ENCODE data around the gene BARX2. TPM values are rescaled to one million over a fixed set of nuclear protein-coding genes. Genes with fewer than 3 reads are reported as not detected.

The BARX2 gene
- total and polyA plus RNA-seq, 2 donors (not counting 3 experiments of a cell fraction or from before 2014, with no cell fraction given), result not detected

DNA sequence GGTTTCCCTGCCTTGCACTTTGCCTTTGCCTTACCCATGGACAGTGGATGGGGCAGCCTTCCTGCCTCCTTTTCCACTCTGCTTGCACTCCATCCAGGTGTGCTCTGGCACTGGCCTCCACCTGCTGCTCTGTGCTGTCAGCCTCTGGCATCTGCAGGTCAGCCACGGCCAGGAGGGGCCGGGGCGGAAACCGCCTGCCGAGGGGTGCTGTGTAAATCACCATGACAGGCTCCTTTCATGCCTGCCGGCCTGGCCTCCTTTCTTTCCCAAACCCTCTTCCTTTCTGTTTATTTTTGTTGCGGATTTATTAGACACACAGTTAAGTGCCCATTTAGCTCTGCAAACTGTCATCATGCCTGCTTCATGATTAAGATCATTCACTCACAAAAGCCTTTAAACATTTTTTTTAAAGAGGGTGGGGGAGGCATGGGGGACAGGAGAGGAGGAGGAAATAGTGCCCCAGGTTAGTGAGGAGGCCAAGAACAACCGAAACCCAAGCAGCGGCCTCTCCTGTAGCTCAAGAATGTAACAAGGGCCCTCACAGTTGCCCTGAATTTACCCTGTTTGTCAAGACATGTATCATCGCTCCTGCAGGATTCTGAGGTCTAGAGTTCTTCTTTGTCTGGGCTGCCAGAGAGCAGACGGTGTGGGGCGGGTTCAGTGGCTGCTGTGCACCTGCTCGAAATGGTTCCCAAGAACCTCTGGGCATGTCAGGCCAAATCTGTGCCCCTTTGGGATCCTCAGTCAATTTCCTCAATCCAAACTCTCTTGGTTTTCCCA lies 83.3 kb downstream of the BARX2 start:
- Histone ChIP-seq H3K36me3 (ENCODE audit: control insufficient read depth in 2 of 2, extremely low read depth in 1 of 2, insufficient read depth in 2 of 2, low read length in 2 of 2) (no peaks in the 10 kb centered on the region), H3K4me3 (replicated peaks in 1 of 3; ENCODE audit: insufficient read depth in 1 of 3, low read depth in 1 of 3, low read length in 3 of 3) (no peak overlapping the region), H4K20me1 (replicated peaks; ENCODE audit: control insufficient read depth, extremely low read depth, insufficient read depth, low read length) (no peaks in the 10 kb centered on the region), H3K79me2 (ENCODE audit: control insufficient read depth, insufficient read depth, low read length) (no peaks in the 10 kb centered on the region), H3K9ac (replicated peaks; ENCODE audit: extremely low read depth, insufficient read depth, low read length) (no peak overlapping the region), H3K9me1 (replicated peaks; ENCODE audit: control insufficient read depth, extremely low read depth, insufficient read depth, low read length) (no peaks in the 10 kb centered on the region), H3K4me1 (ENCODE audit: control insufficient read depth, extremely low read depth, insufficient read depth, low read length) (no peaks in the 10 kb centered on the region), H2AFZ (ENCODE audit: low read depth, low read length) (no peak overlapping the region), H3K27me3 (ENCODE audit: control insufficient read depth in 2 of 2, insufficient read depth in 2 of 2, low read length in 2 of 2) (no peaks in the 10 kb centered on the region), H3K4me2 (ENCODE audit: insufficient read depth, low read length) (no peak overlapping the region), H3K27ac (ENCODE audit: insufficient read depth, low read depth, low read length) (no peak overlapping the region), H3K9me3 (replicated peaks; ENCODE audit: control insufficient read depth, insufficient read depth, low read length) (no peaks in the 10 kb centered on the region)
- no peak for FAIRE-seq
- ChIA-PET CTCF (no interaction called here), POLR2A (no interaction called here)
- no TSS peak for BruUV-seq (replicated peaks)
- dilution Hi-C loops (cut with MboI; ENCODE audit: extremely low pct_ligation_motif_present, low sequenced_read_pairs) (no loop called here), intact Hi-C loops (cut with micrococcal nuclease) (no loop called here)
- DNase-seq (ENCODE audit: low read depth, low spot score), result no peak
- TF ChIP-seq MYC (IDR thresholded peaks at IDR 0.05; ENCODE audit: low read depth, low read length), result no peak
- no peak for TF ChIP-seq FOS (IDR thresholded peaks at IDR 0.05; ENCODE audit: borderline replicate concordance, insufficient read depth, low read length)
- TF ChIP-seq, protein P1, sequence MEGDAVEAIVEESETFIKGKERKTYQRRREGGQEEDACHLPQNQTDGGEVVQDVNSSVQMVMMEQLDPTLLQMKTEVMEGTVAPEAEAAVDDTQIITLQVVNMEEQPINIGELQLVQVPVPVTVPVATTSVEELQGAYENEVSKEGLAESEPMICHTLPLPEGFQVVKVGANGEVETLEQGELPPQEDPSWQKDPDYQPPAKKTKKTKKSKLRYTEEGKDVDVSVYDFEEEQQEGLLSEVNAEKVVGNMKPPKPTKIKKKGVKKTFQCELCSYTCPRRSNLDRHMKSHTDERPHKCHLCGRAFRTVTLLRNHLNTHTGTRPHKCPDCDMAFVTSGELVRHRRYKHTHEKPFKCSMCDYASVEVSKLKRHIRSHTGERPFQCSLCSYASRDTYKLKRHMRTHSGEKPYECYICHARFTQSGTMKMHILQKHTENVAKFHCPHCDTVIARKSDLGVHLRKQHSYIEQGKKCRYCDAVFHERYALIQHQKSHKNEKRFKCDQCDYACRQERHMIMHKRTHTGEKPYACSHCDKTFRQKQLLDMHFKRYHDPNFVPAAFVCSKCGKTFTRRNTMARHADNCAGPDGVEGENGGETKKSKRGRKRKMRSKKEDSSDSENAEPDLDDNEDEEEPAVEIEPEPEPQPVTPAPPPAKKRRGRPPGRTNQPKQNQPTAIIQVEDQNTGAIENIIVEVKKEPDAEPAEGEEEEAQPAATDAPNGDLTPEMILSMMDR (IDR thresholded peaks at IDR 0.05; ENCODE audit: extremely low read depth in 1 of 2, insufficient read depth in 1 of 2, low read depth in 1 of 2, low read length in 2 of 2), result no peak

DNA sequence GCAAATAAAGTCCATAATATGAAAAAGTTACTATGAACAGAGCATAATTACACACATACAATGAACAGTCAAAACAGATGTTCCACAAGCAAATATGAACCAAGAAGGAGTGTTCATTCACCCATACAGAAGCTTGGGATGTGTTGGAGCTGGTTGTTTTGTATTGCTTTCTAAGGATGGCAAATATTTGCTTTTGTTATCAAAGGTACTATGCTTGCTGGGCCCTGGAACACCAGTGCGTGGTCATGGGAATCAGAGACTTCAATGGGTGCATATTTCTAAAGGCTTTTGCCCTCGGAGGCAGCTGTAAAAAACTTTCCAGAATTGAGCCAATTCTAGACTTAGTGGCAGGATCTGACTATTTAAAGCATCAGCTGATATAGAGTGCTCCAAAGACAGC lies 85.1 kb downstream of the BARX2 start:
- dilution Hi-C loops (cut with MboI; ENCODE audit: extremely low pct_ligation_motif_present, low sequenced_read_pairs) (no loop called here), intact Hi-C loops (cut with micrococcal nuclease) (no loop called here)
- no peak overlapping the region for H3K27ac ChIP-seq (ENCODE audit: insufficient read depth, low read depth, low read length)
- no peak overlapping the region for H3K4me3 ChIP-seq (replicated peaks in 1 of 3; ENCODE audit: insufficient read depth in 1 of 3, low read depth in 1 of 3, low read length in 3 of 3)
- H3K9me3 ChIP-seq (replicated peaks; ENCODE audit: control insufficient read depth, insufficient read depth, low read length), result no peaks in the 10 kb centered on the region
- no TSS peak for BruUV-seq (replicated peaks)
- no peaks in the 10 kb centered on the region for H3K4me1 ChIP-seq (ENCODE audit: control insufficient read depth, extremely low read depth, insufficient read depth, low read length)
- TF ChIP-seq, protein P1 (IDR thresholded peaks at IDR 0.05; ENCODE audit: extremely low read depth in 1 of 2, insufficient read depth in 1 of 2, low read depth in 1 of 2, low read length in 2 of 2), result no peak
- TF ChIP-seq JUN (IDR thresholded peaks at IDR 0.05; ENCODE audit: borderline replicate concordance, insufficient read depth, insufficient read length, low read depth), result no peak
- no peak for TF ChIP-seq MYC (IDR thresholded peaks at IDR 0.05; ENCODE audit: low read depth, low read length)
- no peak for TF ChIP-seq EZH2 (IDR thresholded peaks at IDR 0.05; ENCODE audit: borderline replicate concordance, low read depth, low read length, severe bottlenecking)
- no peak for TF ChIP-seq GATA2 (IDR thresholded peaks at IDR 0.05; ENCODE audit: insufficient read depth, insufficient read length, low read depth, low read length)
- no peak for TF ChIP-seq POLR2A (IDR thresholded peaks at IDR 0.05; ENCODE audit: low read depth, low read length)
- no peak for TF ChIP-seq POLR2AphosphoS5 (IDR thresholded peaks at IDR 0.05; ENCODE audit: insufficient read depth, low read depth, low read length)
- TF ChIP-seq, protein P2, sequence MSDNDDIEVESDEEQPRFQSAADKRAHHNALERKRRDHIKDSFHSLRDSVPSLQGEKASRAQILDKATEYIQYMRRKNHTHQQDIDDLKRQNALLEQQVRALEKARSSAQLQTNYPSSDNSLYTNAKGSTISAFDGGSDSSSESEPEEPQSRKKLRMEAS (IDR thresholded peaks at IDR 0.05; ENCODE audit: insufficient read depth, insufficient read length), result no peak
- TF ChIP-seq FOS (IDR thresholded peaks at IDR 0.05; ENCODE audit: borderline replicate concordance, insufficient read depth, low read length), result no peak
- no peak for FAIRE-seq
- ChIA-PET CTCF (no interaction called here), POLR2A (no interaction called here)
- H3K4me2 ChIP-seq (ENCODE audit: insufficient read depth, low read length), result no peak overlapping the region
- no peaks in the 10 kb centered on the region for H3K36me3 ChIP-seq (ENCODE audit: control insufficient read depth in 2 of 2, extremely low read depth in 1 of 2, insufficient read depth in 2 of 2, low read length in 2 of 2)
- no peaks in the 10 kb centered on the region for H3K9me1 ChIP-seq (replicated peaks; ENCODE audit: control insufficient read depth, extremely low read depth, insufficient read depth, low read length)
- no peaks in the 10 kb centered on the region for H4K20me1 ChIP-seq (replicated peaks; ENCODE audit: control insufficient read depth, extremely low read depth, insufficient read depth, low read length)
- H3K9ac ChIP-seq (replicated peaks; ENCODE audit: extremely low read depth, insufficient read depth, low read length), result no peak overlapping the region
- no peaks in the 10 kb centered on the region for H3K27me3 ChIP-seq (ENCODE audit: control insufficient read depth in 2 of 2, insufficient read depth in 2 of 2, low read length in 2 of 2)
- no peaks in the 10 kb centered on the region for H3K79me2 ChIP-seq (ENCODE audit: control insufficient read depth, insufficient read depth, low read length)
- no peak for DNase-seq (ENCODE audit: low read depth, low spot score)
- H2AFZ ChIP-seq (ENCODE audit: low read depth, low read length), result no peak overlapping the region

All from endothelial cell of umbilical vein (primary cell).